ENCODE measurements around the gene DAPK1.
A peak's percentile ranks its signal among the peaks of the same experiment; 100 is the strongest.

Gene DAPK1

GRCh38 chr9:87587864-87588263, 90.2 kb downstream of the DAPK1 start:
- DNase-seq (ENCODE audit: low read depth in 2 of 2) = no peak
- H3K4me3 ChIP-seq (replicated peaks in 1 of 2; ENCODE audit: low read depth in 2 of 2, low read length in 2 of 2) = no peak overlapping the region
- TF ChIP-seq, protein P1, sequence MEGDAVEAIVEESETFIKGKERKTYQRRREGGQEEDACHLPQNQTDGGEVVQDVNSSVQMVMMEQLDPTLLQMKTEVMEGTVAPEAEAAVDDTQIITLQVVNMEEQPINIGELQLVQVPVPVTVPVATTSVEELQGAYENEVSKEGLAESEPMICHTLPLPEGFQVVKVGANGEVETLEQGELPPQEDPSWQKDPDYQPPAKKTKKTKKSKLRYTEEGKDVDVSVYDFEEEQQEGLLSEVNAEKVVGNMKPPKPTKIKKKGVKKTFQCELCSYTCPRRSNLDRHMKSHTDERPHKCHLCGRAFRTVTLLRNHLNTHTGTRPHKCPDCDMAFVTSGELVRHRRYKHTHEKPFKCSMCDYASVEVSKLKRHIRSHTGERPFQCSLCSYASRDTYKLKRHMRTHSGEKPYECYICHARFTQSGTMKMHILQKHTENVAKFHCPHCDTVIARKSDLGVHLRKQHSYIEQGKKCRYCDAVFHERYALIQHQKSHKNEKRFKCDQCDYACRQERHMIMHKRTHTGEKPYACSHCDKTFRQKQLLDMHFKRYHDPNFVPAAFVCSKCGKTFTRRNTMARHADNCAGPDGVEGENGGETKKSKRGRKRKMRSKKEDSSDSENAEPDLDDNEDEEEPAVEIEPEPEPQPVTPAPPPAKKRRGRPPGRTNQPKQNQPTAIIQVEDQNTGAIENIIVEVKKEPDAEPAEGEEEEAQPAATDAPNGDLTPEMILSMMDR (IDR thresholded peaks at IDR 0.05; ENCODE audit: low read depth, low read length) = no peak

DNA sequence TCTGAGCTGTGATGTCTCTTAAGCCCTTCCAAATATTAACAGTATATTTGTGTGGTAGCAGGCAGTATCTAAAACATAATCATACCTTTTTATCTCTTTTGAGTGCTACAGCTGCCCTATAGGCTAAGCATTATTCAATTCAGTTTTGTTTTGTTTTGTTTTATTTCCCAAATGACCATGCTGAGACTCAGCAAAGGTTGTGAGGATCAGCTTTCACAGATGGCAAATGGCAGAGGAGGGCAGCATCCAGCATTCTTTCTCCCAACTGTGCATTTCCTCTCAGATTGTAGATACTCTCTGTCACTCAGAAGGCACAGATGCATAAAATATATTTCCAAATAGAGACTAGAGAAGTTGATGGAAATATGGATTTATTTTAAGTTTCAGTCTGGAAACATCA, 90.7 kb downstream of the DAPK1 start:
- TF ChIP-seq, protein P1 (IDR thresholded peaks at IDR 0.05; ENCODE audit: low read depth, low read length) = no peak
- DNase-seq (ENCODE audit: low read depth in 2 of 2) = no peak
- H3K4me3 ChIP-seq (replicated peaks in 1 of 2; ENCODE audit: low read depth in 2 of 2, low read length in 2 of 2) = no peak overlapping the region

DNA sequence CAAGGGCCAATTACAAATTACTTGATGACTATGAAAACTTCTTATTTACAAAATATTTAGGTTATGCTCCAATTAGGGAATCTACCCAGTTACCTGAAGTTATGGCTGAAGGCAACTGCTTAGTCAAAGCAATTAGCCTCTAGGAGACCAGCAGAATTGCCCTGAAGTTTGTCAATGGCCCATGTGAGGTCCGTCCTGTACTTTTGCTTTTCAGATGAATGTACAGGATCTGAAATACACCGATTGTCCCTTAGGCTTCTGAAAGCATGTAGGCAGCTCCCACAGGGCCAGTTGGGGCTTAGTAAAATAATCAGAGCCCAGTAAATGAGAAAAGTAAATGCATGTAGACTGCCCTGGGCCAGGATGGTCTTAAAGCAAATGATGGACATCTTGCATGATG, 93.3 kb downstream of the DAPK1 start:
- H3K4me3 ChIP-seq (replicated peaks in 1 of 2; ENCODE audit: low read depth in 2 of 2, low read length in 2 of 2) = no peak overlapping the region
- no peak for DNase-seq (ENCODE audit: low read depth in 2 of 2)
- TF ChIP-seq, protein P1 (IDR thresholded peaks at IDR 0.05; ENCODE audit: low read depth, low read length) = no peak

- TF ChIP-seq, protein P1 (IDR thresholded peaks at IDR 0.05; ENCODE audit: low read depth, low read length) = no peak
- H3K4me3 ChIP-seq (replicated peaks in 1 of 2; ENCODE audit: low read depth in 2 of 2, low read length in 2 of 2) = peak overlapping the region in 1 of 2 donors; percentile 8
- DNase-seq (ENCODE audit: low read depth in 2 of 2) = peak; percentile 67 to 77
Observed at GRCh38 chr9:87592554-87593358, 95.1 kb downstream of the DAPK1 start.

DNA sequence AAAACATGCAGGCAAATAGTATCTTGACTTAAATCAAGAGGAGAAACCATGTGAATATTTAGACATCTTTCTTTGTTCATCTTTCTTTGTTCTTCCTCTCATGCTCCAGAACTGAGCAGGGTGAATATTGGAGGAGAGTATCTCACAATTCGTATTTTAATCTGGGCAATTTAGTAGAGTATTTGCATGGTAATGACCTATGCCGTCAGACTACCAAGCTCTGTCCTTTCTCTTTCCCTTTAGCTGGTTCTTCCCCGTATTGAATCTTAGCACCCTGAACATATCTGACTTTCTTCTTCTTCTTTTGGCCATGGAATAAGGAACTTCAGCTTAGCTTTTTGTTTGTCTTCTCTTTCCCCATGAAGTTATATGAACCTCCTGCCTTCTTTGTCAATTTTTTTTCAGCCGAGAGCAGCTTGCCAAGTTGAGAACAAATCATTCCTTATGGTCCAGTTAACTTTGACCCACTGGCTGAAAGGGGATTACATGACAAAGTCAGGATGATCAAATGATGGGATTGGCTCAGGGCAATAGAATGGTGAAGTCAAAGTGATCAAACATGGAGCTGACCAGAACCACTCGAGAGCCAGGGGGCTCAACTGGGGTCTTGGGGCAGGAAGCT, 95.8 kb downstream of the DAPK1 start:
- TF ChIP-seq, protein P1 (IDR thresholded peaks at IDR 0.05; ENCODE audit: low read depth, low read length) = no peak

GRCh38 chr9:87594194-87594593, 96.5 kb downstream of the DAPK1 start:
- no peak overlapping the region for H3K4me3 ChIP-seq (replicated peaks in 1 of 2; ENCODE audit: low read depth in 2 of 2, low read length in 2 of 2)
- peak; percentile 13 to 54 for DNase-seq (ENCODE audit: low read depth in 2 of 2)
- TF ChIP-seq, protein P1 (IDR thresholded peaks at IDR 0.05; ENCODE audit: low read depth, low read length) = no peak

More for the DNA sequence above, 95.8 kb downstream of the DAPK1 start:
- no peak for DNase-seq (ENCODE audit: low read depth in 2 of 2)
- no peak overlapping the region for H3K4me3 ChIP-seq (replicated peaks in 1 of 2; ENCODE audit: low read depth in 2 of 2, low read length in 2 of 2)
